CD8-positive, alpha-beta memory T cell (primary cell): ENCODE results near the gene RAVER1. TPM values are rescaled to one million over a fixed set of nuclear protein-coding genes. Genes with fewer than 3 reads are reported as not detected.
"Not testable (repeated sequence)": the region's sequence is repeated elsewhere in the genome, so short reads cannot be mapped to it uniquely, and the experiment has no call there.

Source experiments
- CTCF ChIA-PET: fragments of 350-600 bp; sonication (Branson Sonifier 250); formaldehyde crosslinking; loops from one replicate; lab custom pipeline; 2021; ENCODE audit warnings: antibody characterized with exemption; lab: Charles Lee
- POLR2A ChIA-PET: fragments of 350-600 bp; sonication (Branson Sonifier 250); formaldehyde crosslinking; loops from one replicate; lab custom pipeline; 2021; ENCODE audit warnings: antibody characterized with exemption; lab: Charles Lee
- DNase-seq, 5 donors: peaks; one replicate each; pipeline versions ENCODE4 v3.0.0 to v3.0.0-alpha.2; 2020 to 2022; ENCODE audit warnings: mixed read lengths in 1 of 5
- H3K27ac ChIP-seq: one replicate; pipeline ENCODE4 v1.7.0; 2013; ENCODE audit warnings: low read depth, mild to moderate bottlenecking, low read length, moderate library complexity
- H3K27me3 ChIP-seq: 2 replicates; pipeline ENCODE4 v1.7.0; 2013; ENCODE audit warnings: low read length, mild to moderate bottlenecking; ENCODE audit not compliant: insufficient read depth, poor library complexity, severe bottlenecking
- H3K36me3 ChIP-seq: 2 replicates; pipeline ENCODE4 v1.7.0; 2013; ENCODE audit warnings: mild to moderate bottlenecking, low read length, moderate library complexity; ENCODE audit not compliant: insufficient read depth
- H3K4me1 ChIP-seq: 2 replicates; pipeline ENCODE4 v1.7.0; 2013; ENCODE audit warnings: mild to moderate bottlenecking, low read length, moderate library complexity; ENCODE audit not compliant: insufficient read depth
- H3K4me3 ChIP-seq: 2 replicates; pipeline ENCODE4 v1.7.0; 2013; ENCODE audit warnings: mild to moderate bottlenecking, low read length
- H3K9me3 ChIP-seq: 2 replicates; pipeline ENCODE4 v1.7.0; 2013; ENCODE audit warnings: mild to moderate bottlenecking, low read length
- H3K27ac Mint-ChIP-seq, 8 donors: one replicate each; pipeline ENCODE4 v1.8.0; 2020 to 2021; ENCODE audit warnings: mixed read lengths in 8 of 8, mild to moderate bottlenecking in 6 of 8, inconsistent platforms in 3 of 8, moderate library complexity in 3 of 8
- H3K27me3 Mint-ChIP-seq, 2 donors: one replicate each; pipeline ENCODE4 v1.8.0; 2020 to 2021; ENCODE audit warnings: mixed read lengths in 2 of 2, mild to moderate bottlenecking in 1 of 2, moderate library complexity in 1 of 2
- H3K36me3 Mint-ChIP-seq, 3 donors: one replicate each; pipeline ENCODE4 v1.8.0; 2020 to 2021; ENCODE audit warnings: mixed read lengths in 3 of 3, inconsistent platforms in 1 of 3, mild to moderate bottlenecking in 1 of 3
- H3K4me1 Mint-ChIP-seq, 3 donors: one replicate each; pipeline ENCODE4 v1.8.0; 2020 to 2021; ENCODE audit warnings: mixed read lengths in 3 of 3, inconsistent platforms in 1 of 3, mild to moderate bottlenecking in 1 of 3
- H3K4me3 Mint-ChIP-seq, 7 donors: one replicate each; pipeline ENCODE4 v1.8.0; 2020 to 2021; ENCODE audit warnings: mixed read lengths in 7 of 7, mild to moderate bottlenecking in 6 of 7, moderate library complexity in 4 of 7, inconsistent platforms in 2 of 7
- H3K9me3 Mint-ChIP-seq, 5 donors: one replicate each; pipeline ENCODE4 v1.8.0; 2020 to 2022; ENCODE audit warnings: mixed read lengths in 5 of 5, mild to moderate bottlenecking in 3 of 5, moderate library complexity in 2 of 5, inconsistent platforms in 1 of 5
- polyA plus RNA-seq: library from polyadenylated mRNA; unstranded; fragments of 300-500 nt; fragmentation: Illumina TruSeq; gene quantifications from one replicate; pipeline ENCODE4 v1.2.3, GENCODE V29; 2021
- total RNA-seq, 2 experiments: library from RNA; stranded (reverse); gene quantifications; one replicate each; pipeline ENCODE4 v1.2.3, GENCODE V29; 2021

RAVER1 gene
- total RNA-seq (10 to 100 TPM; 91.5 to 98.5 TPM), polyA plus RNA-seq (24.1 TPM)

- peak; percentile 96 to 99 (median 98) for DNase-seq
- peaks cover 19 to 47% (median 26%) of the 10 kb centered on the region in 3 donors for H3K4me1 Mint-ChIP-seq
- Histone ChIP-seq H3K27ac (peak within 1 kb of the TSS; percentile 84), H3K36me3 (peaks cover 28% of the 10 kb centered on the region), H3K4me1 (peaks cover 26% of the 10 kb centered on the region), H3K27me3 (no peaks in the 10 kb centered on the region), H3K4me3 (peak within 1 kb of the TSS; percentile 93), H3K9me3 (no peaks in the 10 kb centered on the region)
- H3K27ac Mint-ChIP-seq: peak within 1 kb of the TSS; percentile 90 to 98 (median 95)
- H3K4me3 Mint-ChIP-seq: peak within 1 kb of the TSS; percentile 90 to 99 (median 96)
- POLR2A ChIA-PET: interaction anchor here (0.5 to 2.0 kb wide), 7 partner anchors 14 to 235 kb away, joined by 3 to 12 read pairs (median 5); partner anchors contain the start of genes ICAM1, ICAM5 and TYK2
- H3K36me3 Mint-ChIP-seq: peaks cover 0 to 51% (median 3%) of the 10 kb centered on the region in 3 donors
- H3K27me3 Mint-ChIP-seq: no peaks in the 10 kb centered on the region
- CTCF ChIA-PET: interaction anchor here (0.5 to 2.7 kb wide), 11 partner anchors 16 to 145 kb away, joined by 3 to 7 read pairs (median 3); partner anchors contain the start of gene ICAM1
- no peaks in the 10 kb centered on the region for H3K9me3 Mint-ChIP-seq
These were observed at the start of gene RAVER1 for GRCh38 chr19:10332965-10333757. RAVER1 (minus strand) TSS chr19:10333529; CDS start chr19:10333507, 22 bp downstream.

GRCh38 chr19:10383223-10383499 lies 49.8 kb upstream of the RAVER1 start:
- ChIA-PET CTCF (interaction anchor here (2.1 to 14.7 kb wide), 2 partner anchors 114 to 124 kb away, joined by 6 to 355 read pairs; partner anchors contain the start of gene ICAM1), POLR2A (interaction anchor here (0.6 to 0.7 kb wide), 2 partner anchors 82 to 286 kb away, joined by 3 to 4 read pairs; no protein-coding TSS in a partner anchor)
- H3K9me3 Mint-ChIP-seq, H3K27ac Mint-ChIP-seq, H3K9me3 ChIP-seq, H3K27ac ChIP-seq, H3K27me3 Mint-ChIP-seq, H3K4me3 ChIP-seq, H3K36me3 ChIP-seq, DNase-seq, H3K27me3 ChIP-seq: not testable (repeated sequence)
- peak overlapping the region in 2 of 7 donors; percentile 30 to 54 for H3K4me3 Mint-ChIP-seq
- peaks cover 18 to 27% (median 24%) of the 10 kb centered on the region in 3 donors for H3K4me1 Mint-ChIP-seq
- peaks cover 3 to 21% (median 4%) of the 10 kb centered on the region in 3 donors for H3K36me3 Mint-ChIP-seq
- peaks cover 11% of the 10 kb centered on the region for H3K4me1 ChIP-seq

GRCh38 chr19:10380313-10381102 lies 47.2 kb upstream of the RAVER1 start, which contains the start of gene TYK2:
TYK2 (minus strand) TSS chr19:10380572; CDS start chr19:10378406, 2,166 bp downstream.
- Histone ChIP-seq H3K4me3 (peak within 1 kb of the TSS; percentile 91), H3K36me3 (no peaks in the 10 kb centered on the region), H3K4me1 (peaks cover 11% of the 10 kb centered on the region), H3K9me3 (no peaks in the 10 kb centered on the region), H3K27me3 (no peaks in the 10 kb centered on the region), H3K27ac (peak within 1 kb of the TSS; percentile 90)
- Mint-ChIP-seq H3K36me3 (peaks cover 6 to 30% (median 8%) of the 10 kb centered on the region in 3 donors), H3K9me3 (no peaks in the 10 kb centered on the region), H3K4me3 (peak within 1 kb of the TSS; percentile 90 to 97 (median 93)), H3K27me3 (no peaks in the 10 kb centered on the region), H3K27ac (peak within 1 kb of the TSS; percentile 86 to 99 (median 97)), H3K4me1 (peaks cover 18 to 28% (median 27%) of the 10 kb centered on the region in 3 donors)
- CTCF ChIA-PET: interaction anchor here (0.6 to 14.7 kb wide), 10 partner anchors 8 to 395 kb away, joined by 3 to 355 read pairs (median 4); partner anchors contain the start of gene ICAM1
- DNase-seq: peak; percentile 92 to 97 (median 97)
- POLR2A ChIA-PET: interaction anchor here (0.6 to 2.0 kb wide), 8 partner anchors 10 to 347 kb away, joined by 3 to 10 read pairs (median 4); partner anchors contain the start of genes CDC37, ICAM1, ICAM5 and RAVER1

GRCh38 chr19:10379880-10380312 lies 46.6 kb upstream of the RAVER1 start:
- H3K9me3 ChIP-seq: no peaks in the 10 kb centered on the region
- H3K27me3 Mint-ChIP-seq: no peaks in the 10 kb centered on the region
- H3K27me3 ChIP-seq: no peaks in the 10 kb centered on the region
- H3K27ac Mint-ChIP-seq: peak overlapping the region; percentile 86 to 99 (median 97)
- peaks cover 6 to 35% (median 8%) of the 10 kb centered on the region in 3 donors for H3K36me3 Mint-ChIP-seq
- peaks cover 11% of the 10 kb centered on the region for H3K4me1 ChIP-seq
- peak overlapping the region; percentile 90 to 97 (median 93) for H3K4me3 Mint-ChIP-seq
- DNase-seq: no peak
- ChIA-PET CTCF (interaction anchor here (1.0 to 14.7 kb wide), 7 partner anchors 9 to 275 kb away, joined by 3 to 355 read pairs (median 4); partner anchors contain the start of gene ICAM1), POLR2A (interaction anchor here (0.6 to 2.0 kb wide), 8 partner anchors 9 to 427 kb away, joined by 3 to 10 read pairs (median 4); partner anchors contain the start of genes CDC37, ICAM1 and RAVER1)
- H3K9me3 Mint-ChIP-seq: no peaks in the 10 kb centered on the region
- no peaks in the 10 kb centered on the region for H3K36me3 ChIP-seq
- H3K4me1 Mint-ChIP-seq: peaks cover 20 to 30% (median 28%) of the 10 kb centered on the region in 3 donors
- peak overlapping the region; percentile 91 for H3K4me3 ChIP-seq
- H3K27ac ChIP-seq: peak overlapping the region; percentile 90

- no peak overlapping the region for H3K27ac ChIP-seq
- ChIA-PET CTCF (interaction anchor here (1.0 to 1.5 kb wide), 2 partner anchors 11 to 119 kb away, joined by 3 to 4 read pairs; no protein-coding TSS in a partner anchor), POLR2A (no interaction called here)
- H3K4me3 Mint-ChIP-seq: peak overlapping the region in 2 of 7 donors; percentile 20 to 47
- no peak overlapping the region for H3K4me3 ChIP-seq
- H3K27me3 Mint-ChIP-seq: no peaks in the 10 kb centered on the region
- H3K27me3 ChIP-seq: no peaks in the 10 kb centered on the region
- peak overlapping the region in 5 of 8 donors; percentile 32 to 68 (median 45) for H3K27ac Mint-ChIP-seq
- peaks cover 11% of the 10 kb centered on the region for H3K4me1 ChIP-seq
- H3K36me3 ChIP-seq: no peaks in the 10 kb centered on the region
- no peak for DNase-seq
- peaks cover 6 to 42% (median 8%) of the 10 kb centered on the region in 3 donors for H3K36me3 Mint-ChIP-seq
- H3K4me1 Mint-ChIP-seq: peaks cover 23 to 31% (median 28%) of the 10 kb centered on the region in 3 donors
- no peaks in the 10 kb centered on the region for H3K9me3 Mint-ChIP-seq
- H3K9me3 ChIP-seq: no peaks in the 10 kb centered on the region
These were observed 44.8 kb upstream of the RAVER1 start for GRCh38 chr19:10378124-10378523.

GRCh38 chr19:10377140-10377640 lies 43.9 kb upstream of the RAVER1 start:
- DNase-seq, H3K27ac ChIP-seq, H3K36me3 ChIP-seq, H3K4me3 ChIP-seq, H3K9me3 Mint-ChIP-seq, H3K27me3 ChIP-seq, H3K9me3 ChIP-seq, POLR2A ChIA-PET, H3K27me3 Mint-ChIP-seq: not testable (repeated sequence)
- Mint-ChIP-seq H3K27ac (peak overlapping the region in 4 of 8 donors; percentile 22 to 71 (median 64)), H3K36me3 (peaks cover 6 to 46% (median 8%) of the 10 kb centered on the region in 3 donors), H3K4me1 (peaks cover 23 to 31% (median 28%) of the 10 kb centered on the region in 3 donors), H3K4me3 (peak overlapping the region in 3 of 7 donors; percentile 43 to 83 (median 48))
- H3K4me1 ChIP-seq: peaks cover 11% of the 10 kb centered on the region
- CTCF ChIA-PET: interaction anchor here (1.5 kb wide), 1 partner anchor 12 kb away, joined by 4 read pairs; no protein-coding TSS in a partner anchor

- peaks cover 8 to 47% (median 9%) of the 10 kb centered on the region in 3 donors for H3K36me3 Mint-ChIP-seq
- H3K4me1 ChIP-seq: peaks cover 5% of the 10 kb centered on the region
- ChIA-PET POLR2A (interaction anchor here (0.6 kb wide), 1 partner anchor 536 kb away, joined by 5 read pairs; no protein-coding TSS in a partner anchor), CTCF (interaction anchor here (0.7 to 1.1 kb wide), 3 partner anchors 14 to 116 kb away, joined by 3 to 4 read pairs (median 4); no protein-coding TSS in a partner anchor)
- no peaks in the 10 kb centered on the region for H3K9me3 Mint-ChIP-seq
- no peaks in the 10 kb centered on the region for H3K27me3 Mint-ChIP-seq
- H3K27ac Mint-ChIP-seq: peak overlapping the region in 1 of 8 donors; percentile 36
- H3K9me3 ChIP-seq: no peaks in the 10 kb centered on the region
- H3K27me3 ChIP-seq: no peaks in the 10 kb centered on the region
- no peaks in the 10 kb centered on the region for H3K36me3 ChIP-seq
- H3K4me3 ChIP-seq: no peak overlapping the region
- H3K4me1 Mint-ChIP-seq: peaks cover 14 to 17% (median 15%) of the 10 kb centered on the region in 3 donors
- DNase-seq: no peak
- peak overlapping the region in 1 of 7 donors; percentile 45 for H3K4me3 Mint-ChIP-seq
- no peak overlapping the region for H3K27ac ChIP-seq
These were observed 41.6 kb upstream of the RAVER1 start for GRCh38 chr19:10374931-10375330.
